T-helper 17 cell (primary cell): ENCODE data around the gene RBPJL. TPM values are rescaled to one million over a fixed set of nuclear protein-coding genes. Genes with fewer than 3 reads are reported as not detected.

Experiments
- total RNA-seq, 4 donors: library from RNA in 2 of 4; stranded (reverse) in 2 of 4; gene quantifications; one replicate each; pipeline ENCODE4 v1.2.3 and lab custom pipeline; 2022 to 2026

RBPJL gene
- total RNA-seq, 2 donors from 2014 or later, result not detected

Other genes starting within 250 kb of the RBPJL start
- not detected for gene KCNS1, start 205.7 kb upstream of the RBPJL start, total RNA-seq
- not detected for gene WFDC5, start 191.7 kb upstream of the RBPJL start, total RNA-seq
- gene WFDC12, start 182.4 kb upstream of the RBPJL start, total RNA-seq, result not detected
- gene PI3, start 131.9 kb upstream of the RBPJL start, total RNA-seq, result not detected
- not detected for gene SEMG1, start 99.8 kb upstream of the RBPJL start, total RNA-seq
- not detected for gene SEMG2, start 85.5 kb upstream of the RBPJL start, total RNA-seq
- not detected for gene SLPI, start 52.3 kb upstream of the RBPJL start, total RNA-seq
- gene MATN4, start 1.5 kb downstream of the RBPJL start, total RNA-seq, result not detected
- 1 to 10 TPM; 2.7 to 5.3 TPM for gene SDC4, start 41.6 kb downstream of the RBPJL start, total RNA-seq
- 10 to 100 TPM; 93.3 to 99.5 TPM for gene SYS1, start 56.3 kb downstream of the RBPJL start, total RNA-seq
- gene TP53TG5, start 71.5 kb downstream of the RBPJL start, total RNA-seq, result not detected
- gene DBNDD2, start 101.4 kb downstream of the RBPJL start, total RNA-seq, result 10 to 100 TPM; 10.7 to 10.9 TPM
- gene PIGT, start 109.3 kb downstream of the RBPJL start, total RNA-seq, result 100 to 1,000 TPM; 115 to 136 TPM
- under 1 TPM in 1 of 2 donors, not detected in 1; 0.96 TPM for gene WFDC2, start 162.9 kb downstream of the RBPJL start, total RNA-seq
- gene SPINT3, start 208.8 kb downstream of the RBPJL start, total RNA-seq, result not detected
- gene WFDC6, start 232.6 kb downstream of the RBPJL start, total RNA-seq, result not detected
- gene EPPIN, start 240.6 kb downstream of the RBPJL start, total RNA-seq, result not detected